Measurements from ENCODE around the gene KCNG1.

The KCNG1 gene

DNA sequence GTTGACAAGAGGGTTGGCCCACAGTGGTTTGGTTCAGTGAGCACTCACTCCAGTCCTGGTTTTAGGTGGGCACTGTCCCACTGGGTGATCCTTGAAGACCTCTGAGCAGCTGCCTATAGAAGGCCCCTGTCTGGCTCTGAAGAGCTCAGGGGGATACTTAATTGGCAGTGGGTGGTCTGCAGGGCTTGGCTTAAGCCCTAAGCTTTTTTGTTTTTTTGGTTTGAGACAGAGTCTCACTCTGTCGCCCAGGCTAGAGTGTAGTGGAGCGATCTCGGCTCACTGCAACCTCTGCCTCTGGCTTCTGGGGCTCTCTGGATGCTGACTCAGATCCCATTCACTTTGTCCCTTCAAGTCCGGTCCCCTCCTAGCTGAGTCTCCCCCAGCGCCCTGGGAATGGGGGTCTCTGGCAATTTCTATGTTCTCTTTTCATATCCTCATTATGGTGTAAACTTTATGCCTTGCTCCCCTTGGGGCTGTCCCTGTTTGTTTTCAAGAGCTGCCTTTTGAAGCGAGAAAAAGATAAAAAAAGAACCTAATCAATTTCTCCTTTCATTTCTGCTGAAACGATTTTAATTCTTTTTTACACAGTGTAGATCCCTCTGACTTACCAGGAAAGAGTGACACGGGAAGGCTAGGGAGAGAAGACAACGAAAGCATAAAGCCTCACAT is 12.2 kb upstream of the KCNG1 start:
- H3K9me3 ChIP-seq (ENCODE audit: control insufficient read depth, insufficient read depth, low read length), result no peaks in the 10 kb centered on the region
- H3K4me1 ChIP-seq (ENCODE audit: control insufficient read depth, insufficient read depth, low read length), result no peaks in the 10 kb centered on the region
- H3K27me3 ChIP-seq (ENCODE audit: control insufficient read depth, insufficient read depth, low read length), result no peaks in the 10 kb centered on the region
- H3K27ac ChIP-seq (ENCODE audit: low read depth, low read length), result no peak overlapping the region
- H3K9ac ChIP-seq (ENCODE audit: low read depth, low read length), result no peak overlapping the region
- no peaks in the 10 kb centered on the region for H3K36me3 ChIP-seq (ENCODE audit: control insufficient read depth, insufficient read depth, low read length)
- no peak overlapping the region for H3K4me3 ChIP-seq (ENCODE audit: low read depth, low read length)

DNA sequence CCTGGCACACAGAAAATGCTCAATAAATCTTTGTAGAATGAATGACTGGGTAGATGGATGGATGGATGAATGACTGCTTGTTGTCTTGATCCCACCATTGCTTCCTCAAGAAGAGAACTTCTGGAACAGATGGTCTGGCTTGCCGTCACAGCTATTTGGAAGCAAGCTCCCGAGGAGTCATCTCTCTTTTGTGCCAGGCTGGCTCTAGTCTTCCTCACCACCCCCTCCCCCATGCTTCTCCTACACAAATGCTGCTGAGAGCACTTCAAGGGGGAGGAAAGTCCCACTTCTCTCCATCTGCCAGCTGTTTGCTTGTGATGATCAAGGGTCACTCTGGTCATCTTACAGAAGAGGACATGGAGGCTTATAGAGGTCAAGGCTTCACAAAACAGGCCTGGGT is 11.6 kb upstream of the KCNG1 start:
- H3K9ac ChIP-seq (ENCODE audit: low read depth, low read length), result no peak overlapping the region
- no peak overlapping the region for H3K27ac ChIP-seq (ENCODE audit: low read depth, low read length)
- H3K9me3 ChIP-seq (ENCODE audit: control insufficient read depth, insufficient read depth, low read length), result no peaks in the 10 kb centered on the region
- no peaks in the 10 kb centered on the region for H3K4me1 ChIP-seq (ENCODE audit: control insufficient read depth, insufficient read depth, low read length)
- 0 out of 2 replicates have a peak, but pooled peaks cover 3% of the 10 kb centered on the region for H3K27me3 ChIP-seq (ENCODE audit: control insufficient read depth, insufficient read depth, low read length)
- no peaks in the 10 kb centered on the region for H3K36me3 ChIP-seq (ENCODE audit: control insufficient read depth, insufficient read depth, low read length)
- no peak overlapping the region for H3K4me3 ChIP-seq (ENCODE audit: low read depth, low read length)

DNA sequence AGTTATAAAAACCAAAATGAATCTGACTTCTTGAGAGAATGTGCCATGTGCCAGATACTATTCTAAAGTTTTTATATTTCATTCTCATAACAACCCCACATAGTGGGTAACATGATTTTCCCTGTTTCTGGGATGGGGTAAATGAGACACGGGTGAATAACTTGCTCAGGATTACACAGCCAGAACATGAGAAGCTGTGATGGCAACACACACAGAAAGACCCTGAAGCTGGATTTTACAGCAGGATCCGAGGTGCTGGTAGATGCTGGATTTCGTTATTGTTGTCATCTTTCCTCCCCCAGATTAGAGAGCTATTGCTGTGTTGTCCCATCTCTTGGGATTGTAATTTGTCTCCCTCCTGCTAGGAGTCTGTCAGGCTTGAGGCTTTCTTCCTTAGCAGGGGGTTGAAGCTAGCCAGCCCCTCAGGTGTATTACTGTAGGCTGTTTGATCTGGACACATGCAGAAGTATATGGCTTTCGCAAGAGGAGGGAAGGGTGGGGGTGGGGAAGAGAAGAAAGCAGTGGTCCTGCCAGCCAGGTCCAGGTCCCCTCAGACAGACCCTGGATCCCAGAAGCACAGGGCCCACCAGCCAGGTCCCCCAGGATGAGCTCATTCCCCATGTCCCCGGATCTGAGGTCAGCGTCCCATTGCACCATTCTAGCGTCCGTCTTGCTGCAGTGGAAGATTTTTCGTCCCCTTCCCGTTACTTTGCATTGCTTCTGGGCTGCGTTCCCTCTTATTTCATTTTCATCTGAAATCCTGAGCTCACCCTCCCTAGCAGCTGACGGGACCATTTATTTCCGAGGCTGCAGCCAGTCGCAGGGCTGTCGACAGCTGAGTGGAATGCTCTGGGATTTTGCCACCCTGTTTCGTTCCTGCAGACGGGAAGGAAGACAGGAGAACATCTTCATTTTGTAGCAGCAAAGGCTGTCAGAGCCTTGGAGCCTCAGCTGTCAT is 7.3 kb upstream of the KCNG1 start:
- no peak overlapping the region for H3K9ac ChIP-seq (ENCODE audit: low read depth, low read length)
- H3K9me3 ChIP-seq (ENCODE audit: control insufficient read depth, insufficient read depth, low read length), result no peaks in the 10 kb centered on the region
- no peaks in the 10 kb centered on the region for H3K4me1 ChIP-seq (ENCODE audit: control insufficient read depth, insufficient read depth, low read length)
- H3K4me3 ChIP-seq (ENCODE audit: low read depth, low read length), result no peak overlapping the region
- H3K27ac ChIP-seq (ENCODE audit: low read depth, low read length), result no peak overlapping the region
- H3K36me3 ChIP-seq (ENCODE audit: control insufficient read depth, insufficient read depth, low read length), result no peaks in the 10 kb centered on the region
- peaks cover 12% of the 10 kb centered on the region; the same call in 1 of the 2 replicates for H3K27me3 ChIP-seq (ENCODE audit: control insufficient read depth, insufficient read depth, low read length)

DNA sequence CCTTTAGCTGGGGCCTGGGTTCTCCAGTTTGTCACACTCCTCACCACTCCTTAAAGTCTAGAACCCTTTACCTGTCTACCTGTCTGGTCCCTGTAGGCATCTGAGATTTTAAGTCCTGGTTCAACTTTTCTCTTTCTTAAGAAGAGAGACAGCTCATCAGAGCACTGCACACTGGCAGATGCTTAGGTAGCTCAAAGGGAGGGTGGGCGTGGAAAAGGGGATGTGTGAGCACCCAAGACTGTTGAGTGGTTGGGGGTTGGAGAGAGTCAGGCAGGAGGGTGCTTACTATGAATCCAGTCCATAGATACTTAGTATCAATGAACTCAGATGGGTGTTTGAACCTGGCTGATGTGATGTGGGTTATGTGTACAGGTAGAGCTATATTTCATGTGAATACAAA is 6.6 kb upstream of the KCNG1 start:
- no peak overlapping the region for H3K9ac ChIP-seq (ENCODE audit: low read depth, low read length)
- no peaks in the 10 kb centered on the region for H3K4me1 ChIP-seq (ENCODE audit: control insufficient read depth, insufficient read depth, low read length)
- peaks cover 14% of the 10 kb centered on the region for H3K27me3 ChIP-seq (ENCODE audit: control insufficient read depth, insufficient read depth, low read length)
- H3K9me3 ChIP-seq (ENCODE audit: control insufficient read depth, insufficient read depth, low read length), result no peaks in the 10 kb centered on the region
- H3K4me3 ChIP-seq (ENCODE audit: low read depth, low read length), result no peak overlapping the region
- H3K36me3 ChIP-seq (ENCODE audit: control insufficient read depth, insufficient read depth, low read length), result no peaks in the 10 kb centered on the region
- no peak overlapping the region for H3K27ac ChIP-seq (ENCODE audit: low read depth, low read length)

DNA sequence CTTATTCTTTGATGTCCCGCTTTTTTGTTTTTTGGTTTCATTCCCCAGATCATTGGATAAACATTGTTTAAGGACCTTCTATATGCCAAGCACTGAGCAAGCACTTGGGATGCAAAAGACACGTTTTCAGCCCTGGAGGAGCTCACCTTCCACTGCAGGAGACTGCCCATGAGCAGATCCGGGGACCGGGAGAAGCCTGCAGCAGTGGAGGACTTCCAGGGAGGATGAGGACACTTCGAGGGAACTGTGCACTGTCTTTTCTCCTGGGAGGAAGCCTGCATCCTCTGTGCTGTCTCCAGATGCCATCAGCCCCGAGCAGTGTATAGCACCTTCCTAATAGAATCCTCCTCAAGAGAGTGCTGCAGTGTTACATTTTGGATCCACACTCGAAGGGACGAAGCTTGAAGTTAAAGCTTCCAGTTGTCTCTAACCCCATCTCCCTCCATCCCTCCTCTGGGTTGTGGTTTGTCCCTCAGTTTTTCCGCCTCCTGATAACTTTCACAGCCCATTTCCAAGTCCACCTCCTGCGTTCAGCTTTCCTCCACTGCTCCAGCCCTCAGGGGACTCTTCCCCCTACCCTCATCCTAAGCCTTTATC is 5.8 kb upstream of the KCNG1 start:
- H3K27me3 ChIP-seq (ENCODE audit: control insufficient read depth, insufficient read depth, low read length), result peaks cover 23% of the 10 kb centered on the region
- H3K36me3 ChIP-seq (ENCODE audit: control insufficient read depth, insufficient read depth, low read length), result no peaks in the 10 kb centered on the region
- no peak overlapping the region for H3K4me3 ChIP-seq (ENCODE audit: low read depth, low read length)
- no peaks in the 10 kb centered on the region for H3K9me3 ChIP-seq (ENCODE audit: control insufficient read depth, insufficient read depth, low read length)
- H3K4me1 ChIP-seq (ENCODE audit: control insufficient read depth, insufficient read depth, low read length), result no peaks in the 10 kb centered on the region; the same call in 1 of the 2 replicates
- no peak overlapping the region for H3K27ac ChIP-seq (ENCODE audit: low read depth, low read length)
- H3K9ac ChIP-seq (ENCODE audit: low read depth, low read length), result no peak overlapping the region

DNA sequence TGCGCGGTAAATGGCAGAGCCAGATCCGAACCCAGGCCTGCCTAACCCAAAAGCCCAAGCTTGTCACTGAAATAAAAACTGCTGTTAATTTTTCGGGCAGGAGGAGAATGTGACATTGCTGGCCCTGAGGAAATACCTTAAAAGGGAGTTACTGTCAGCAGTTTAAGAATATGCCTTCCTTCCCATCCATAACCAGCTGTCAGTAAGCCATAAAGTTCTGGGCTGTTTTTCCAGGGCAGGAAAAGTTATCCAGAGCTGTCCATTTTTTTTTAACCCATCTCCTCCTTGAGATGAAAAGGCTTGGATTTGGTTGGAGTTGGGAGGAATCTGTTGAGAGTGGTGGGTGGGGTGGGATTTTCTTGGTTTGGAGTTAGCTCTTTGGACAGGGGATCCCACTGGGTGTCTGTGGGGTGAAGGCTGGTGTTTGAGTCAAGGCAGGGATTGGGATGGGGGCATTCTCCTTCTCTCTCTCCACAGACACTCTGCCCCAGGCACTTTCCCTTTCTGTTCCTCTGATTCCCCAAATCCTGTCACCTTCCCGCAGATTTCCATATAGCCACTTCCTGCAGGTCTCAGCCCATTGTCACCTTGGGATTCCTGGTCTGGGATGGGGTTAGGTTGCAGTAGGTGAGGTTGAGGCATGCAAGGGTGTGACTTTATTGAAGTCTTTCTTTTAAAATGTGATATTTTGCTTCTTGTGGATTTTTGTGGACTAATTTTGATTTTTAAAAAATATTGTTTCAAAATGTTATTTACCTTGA is 4.3 kb upstream of the KCNG1 start:
- no peak overlapping the region for H3K9ac ChIP-seq (ENCODE audit: low read depth, low read length)
- no peak overlapping the region for H3K4me3 ChIP-seq (ENCODE audit: low read depth, low read length)
- H3K36me3 ChIP-seq (ENCODE audit: control insufficient read depth, insufficient read depth, low read length), result no peaks in the 10 kb centered on the region
- no peaks in the 10 kb centered on the region for H3K9me3 ChIP-seq (ENCODE audit: control insufficient read depth, insufficient read depth, low read length)
- H3K27ac ChIP-seq (ENCODE audit: low read depth, low read length), result no peak overlapping the region
- H3K27me3 ChIP-seq (ENCODE audit: control insufficient read depth, insufficient read depth, low read length), result peaks cover 36% of the 10 kb centered on the region
- no peaks in the 10 kb centered on the region; the same call in 1 of the 2 replicates for H3K4me1 ChIP-seq (ENCODE audit: control insufficient read depth, insufficient read depth, low read length)

DNA sequence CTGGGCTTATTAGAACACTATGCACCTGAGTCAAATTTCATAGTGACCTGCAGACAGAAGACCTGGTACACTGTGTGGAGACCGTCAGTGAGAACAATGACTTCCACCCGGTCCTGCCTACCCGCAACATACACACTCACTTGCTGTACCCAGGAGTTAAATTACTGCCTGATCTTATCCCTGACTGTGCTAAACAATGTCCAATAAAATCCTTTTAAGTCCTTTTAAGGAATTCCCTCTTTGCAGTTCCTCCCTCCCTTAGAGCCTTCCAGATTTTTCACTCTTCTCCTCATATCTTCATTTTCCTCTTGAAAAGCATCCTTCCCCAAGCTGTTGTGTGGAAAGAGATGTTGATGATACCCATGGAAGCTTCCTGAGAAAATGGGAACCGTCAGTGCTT is 3.4 kb upstream of the KCNG1 start:
- Histone ChIP-seq H3K27me3 (ENCODE audit: control insufficient read depth, insufficient read depth, low read length) (peaks cover 45% of the 10 kb centered on the region), H3K4me3 (ENCODE audit: low read depth, low read length) (no peak overlapping the region)

DNA sequence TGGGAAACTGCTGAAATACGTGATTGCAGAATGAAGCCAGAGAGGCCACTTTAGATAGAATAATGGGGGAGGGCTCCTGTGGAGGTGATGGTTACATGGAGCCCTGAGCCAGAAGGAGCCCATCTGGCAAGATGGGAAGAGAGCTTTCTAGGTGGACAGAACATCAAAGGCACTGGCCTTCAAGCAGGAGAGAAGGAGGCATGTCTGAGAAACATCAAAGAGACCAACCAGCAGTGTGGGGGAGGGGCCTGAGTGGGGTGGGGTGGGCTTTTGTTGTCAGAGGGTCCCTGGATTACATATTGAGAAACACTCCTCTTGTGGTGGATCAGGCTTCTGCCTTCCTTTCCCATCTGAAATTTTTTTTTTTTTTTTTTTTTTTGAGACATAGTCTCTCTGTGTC is 1.9 kb upstream of the KCNG1 start:
- H3K9ac ChIP-seq (ENCODE audit: low read depth, low read length), result no peak overlapping the region
- peaks cover 51% of the 10 kb centered on the region for H3K27me3 ChIP-seq (ENCODE audit: control insufficient read depth, insufficient read depth, low read length)
- H3K27ac ChIP-seq (ENCODE audit: low read depth, low read length), result no peak overlapping the region
- H3K4me1 ChIP-seq (ENCODE audit: control insufficient read depth, insufficient read depth, low read length), result peaks cover 18% of the 10 kb centered on the region
- no peaks in the 10 kb centered on the region for H3K36me3 ChIP-seq (ENCODE audit: control insufficient read depth, insufficient read depth, low read length)
- H3K4me3 ChIP-seq (ENCODE audit: low read depth, low read length), result no peak overlapping the region
- H3K9me3 ChIP-seq (ENCODE audit: control insufficient read depth, insufficient read depth, low read length), result no peaks in the 10 kb centered on the region

More for the DNA sequence above, 3.4 kb upstream of the KCNG1 start:
- no peak overlapping the region for H3K27ac ChIP-seq (ENCODE audit: low read depth, low read length)
- no peak overlapping the region for H3K9ac ChIP-seq (ENCODE audit: low read depth, low read length)
- H3K9me3 ChIP-seq (ENCODE audit: control insufficient read depth, insufficient read depth, low read length), result no peaks in the 10 kb centered on the region
- H3K36me3 ChIP-seq (ENCODE audit: control insufficient read depth, insufficient read depth, low read length), result no peaks in the 10 kb centered on the region
- H3K4me1 ChIP-seq (ENCODE audit: control insufficient read depth, insufficient read depth, low read length), result peaks cover 3% of the 10 kb centered on the region

DNA sequence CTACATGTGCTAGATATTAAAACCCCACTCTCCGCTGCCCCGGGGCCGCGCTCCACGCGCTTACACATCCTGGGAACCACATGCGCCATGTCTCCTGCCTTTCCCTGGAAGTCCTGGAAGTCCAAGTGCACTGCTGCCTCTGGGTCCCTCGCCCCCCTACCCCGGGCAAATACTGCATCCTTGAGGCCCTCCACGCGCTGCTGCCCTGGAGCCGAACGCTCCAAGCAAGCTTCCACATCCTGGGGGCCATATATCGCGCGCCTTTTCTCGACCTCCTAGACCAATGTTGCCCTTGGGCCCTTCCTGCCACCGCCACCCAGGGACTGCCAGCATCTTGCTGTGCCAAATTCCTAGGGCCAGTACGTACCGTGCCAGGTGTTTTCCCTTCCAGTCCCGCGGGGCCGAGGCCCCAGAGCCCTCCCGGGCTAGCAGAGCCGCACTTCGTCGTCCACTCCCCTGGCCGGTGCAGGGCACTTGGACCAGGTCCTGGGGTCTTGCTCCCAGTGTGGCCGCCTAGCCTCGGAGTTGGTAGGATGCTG is 779 bp upstream of the KCNG1 start:
- no peaks in the 10 kb centered on the region for H3K36me3 ChIP-seq (ENCODE audit: control insufficient read depth, insufficient read depth, low read length)
- H3K9me3 ChIP-seq (ENCODE audit: control insufficient read depth, insufficient read depth, low read length), result no peaks in the 10 kb centered on the region
- peaks cover 21% of the 10 kb centered on the region for H3K4me1 ChIP-seq (ENCODE audit: control insufficient read depth, insufficient read depth, low read length)
- H3K27me3 ChIP-seq (ENCODE audit: control insufficient read depth, insufficient read depth, low read length), result peaks cover 45% of the 10 kb centered on the region
- peak overlapping the region; percentile 76 for H3K4me3 ChIP-seq (ENCODE audit: low read depth, low read length)
- no peak overlapping the region for H3K27ac ChIP-seq (ENCODE audit: low read depth, low read length)
- H3K9ac ChIP-seq (ENCODE audit: low read depth, low read length), result peak overlapping the region; percentile 35; the same call in 1 of the 2 replicates

DNA sequence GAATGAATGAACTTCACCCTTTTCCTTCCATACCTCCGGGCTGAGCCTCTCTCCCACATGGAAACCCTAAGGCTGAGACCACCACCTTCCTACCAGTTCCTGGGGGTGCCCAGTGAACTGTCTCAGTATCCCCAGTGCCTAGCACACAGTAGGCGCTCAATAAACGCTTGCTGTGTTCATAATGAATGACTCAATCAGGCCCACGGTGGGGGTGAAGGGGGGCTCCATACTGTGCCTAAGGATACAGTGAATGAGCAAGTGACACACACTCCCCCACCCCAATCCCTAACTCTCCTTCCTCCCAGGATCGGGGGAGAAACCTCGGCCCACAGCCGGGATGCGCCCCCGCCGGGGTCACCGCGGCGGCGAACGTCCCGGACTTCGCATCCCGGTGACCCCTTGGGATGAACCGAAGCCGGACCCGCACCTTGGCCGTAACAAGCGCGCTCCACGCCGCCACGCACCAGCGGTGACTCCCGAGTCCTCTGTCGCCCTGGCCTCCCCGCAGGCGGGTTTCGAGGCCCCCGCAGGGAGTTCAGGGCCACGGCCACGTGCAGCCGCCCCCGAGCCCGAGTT is 592 bp downstream of the KCNG1 start:
- no peak overlapping the region for H3K27ac ChIP-seq (ENCODE audit: low read depth, low read length)
- peak overlapping the region; percentile 76 for H3K4me3 ChIP-seq (ENCODE audit: low read depth, low read length)
- H3K4me1 ChIP-seq (ENCODE audit: control insufficient read depth, insufficient read depth, low read length), result peaks cover 21% of the 10 kb centered on the region
- H3K36me3 ChIP-seq (ENCODE audit: control insufficient read depth, insufficient read depth, low read length), result no peaks in the 10 kb centered on the region
- H3K9me3 ChIP-seq (ENCODE audit: control insufficient read depth, insufficient read depth, low read length), result no peaks in the 10 kb centered on the region
- H3K27me3 ChIP-seq (ENCODE audit: control insufficient read depth, insufficient read depth, low read length), result peaks cover 39% of the 10 kb centered on the region
- peak overlapping the region; percentile 42; the same call in 1 of the 2 replicates for H3K9ac ChIP-seq (ENCODE audit: low read depth, low read length)

All from HUES48 (cell line).